GM23338 (cell line): Measurements from ENCODE around the gene ZPLD1.

Source experiments
- CREB1 ChIP-seq: fragments of 250-450 bp; sonication (Bioruptor Pico); IDR thresholded peaks from 2 replicates; pipeline ENCODE4 v1.5.0; 2020; ENCODE audit warnings: low read depth, mild to moderate bottlenecking, moderate library complexity
- EZH2 ChIP-seq: fragments of 200-600 bp; sonication (generic); IDR thresholded peaks from one replicate; pipeline ENCODE4 v1.8.0; 2017; ENCODE audit warnings: antibody characterized with exemption, mild to moderate bottlenecking, low read depth; ENCODE audit not compliant: unreplicated experiment
- EZH2phosphoT487 ChIP-seq: fragments of 200-600 bp; sonication (generic); IDR thresholded peaks from one replicate; pipeline ENCODE4 v1.8.1; 2018; ENCODE audit warnings: antibody characterized with exemption; ENCODE audit not compliant: unreplicated experiment
- JUNB ChIP-seq: IDR thresholded peaks from one replicate; pipeline ENCODE4 v1.6.1; 2016; ENCODE audit warnings: antibody characterized with exemption; ENCODE audit not compliant: unreplicated experiment
- NANOG ChIP-seq: IDR thresholded peaks from 2 replicates; pipeline ENCODE4 v1.6.1; 2016; ENCODE audit warnings: antibody characterized with exemption, borderline replicate concordance
- POLR2AphosphoS5 ChIP-seq: IDR thresholded peaks from 2 replicates; pipeline ENCODE4 v1.6.1; 2016; ENCODE audit warnings: antibody characterized with exemption, low read depth
- STAT1 ChIP-seq: IDR thresholded peaks from one replicate; pipeline ENCODE4 v1.6.1; 2016; ENCODE audit warnings: antibody characterized with exemption; ENCODE audit not compliant: unreplicated experiment
- ZNF114 ChIP-seq: fragments of 250-450 bp; sonication (Bioruptor Pico); IDR thresholded peaks from 2 replicates; pipeline ENCODE4 v1.5.0; 2020; ENCODE audit warnings: mild to moderate bottlenecking, moderate library complexity
- ZNF331 ChIP-seq: fragments of 250-450 bp; sonication (Bioruptor Pico); IDR thresholded peaks from 2 replicates; pipeline ENCODE4 v1.5.0; 2020; ENCODE audit warnings: low read depth, mild to moderate bottlenecking, moderate library complexity
- TF ChIP-seq, protein P1 (sequence below), 2 experiments: fragments of 200-600 bp in 1 of 2; sonication (generic) in 1 of 2; conservative IDR thresholded peaks; 2 replicates each; pipeline versions ENCODE4 v1.5.1 to v1.6.1; 2016 to 2017; ENCODE audit warnings: antibody characterized with exemption in 2 of 2, low read depth in 2 of 2, mild to moderate bottlenecking in 2 of 2, moderate library complexity in 1 of 2
- TF ChIP-seq, protein P2 (sequence below): IDR thresholded peaks from one replicate; pipeline ENCODE4 v1.6.1; 2018; ENCODE audit warnings: antibody characterized with exemption; ENCODE audit not compliant: unreplicated experiment
- TF ChIP-seq, protein P3 (sequence below): IDR thresholded peaks from 2 replicates; pipeline ENCODE4 v1.6.1; 2016; ENCODE audit warnings: antibody characterized with exemption
- TF ChIP-seq, protein P4 (sequence below): fragments of 250-450 bp; sonication (Bioruptor Pico); IDR thresholded peaks from 2 replicates; pipeline ENCODE4 v1.5.0; 2020; ENCODE audit warnings: mild to moderate bottlenecking, moderate library complexity

DNA sequence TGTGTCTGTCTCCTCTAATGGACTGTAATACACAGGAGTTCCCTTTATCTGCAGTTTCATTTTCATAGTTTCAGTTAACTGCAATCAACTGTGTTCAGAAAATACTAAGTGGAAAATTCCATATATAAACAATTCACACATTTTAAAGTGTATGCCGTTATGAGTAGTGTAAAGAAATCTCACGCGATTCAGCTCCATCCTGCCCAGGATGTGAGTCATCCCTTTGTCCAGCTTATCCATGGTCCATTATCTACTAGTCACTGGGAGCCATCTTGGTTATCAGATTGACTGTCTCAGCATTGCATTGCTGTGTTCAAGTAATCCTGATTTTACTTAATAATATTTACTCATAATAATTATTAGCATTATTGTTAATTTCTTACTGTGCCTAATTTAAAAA, 14.5 kb downstream of the ZPLD1 start:
- TF ChIP-seq, protein P1, sequence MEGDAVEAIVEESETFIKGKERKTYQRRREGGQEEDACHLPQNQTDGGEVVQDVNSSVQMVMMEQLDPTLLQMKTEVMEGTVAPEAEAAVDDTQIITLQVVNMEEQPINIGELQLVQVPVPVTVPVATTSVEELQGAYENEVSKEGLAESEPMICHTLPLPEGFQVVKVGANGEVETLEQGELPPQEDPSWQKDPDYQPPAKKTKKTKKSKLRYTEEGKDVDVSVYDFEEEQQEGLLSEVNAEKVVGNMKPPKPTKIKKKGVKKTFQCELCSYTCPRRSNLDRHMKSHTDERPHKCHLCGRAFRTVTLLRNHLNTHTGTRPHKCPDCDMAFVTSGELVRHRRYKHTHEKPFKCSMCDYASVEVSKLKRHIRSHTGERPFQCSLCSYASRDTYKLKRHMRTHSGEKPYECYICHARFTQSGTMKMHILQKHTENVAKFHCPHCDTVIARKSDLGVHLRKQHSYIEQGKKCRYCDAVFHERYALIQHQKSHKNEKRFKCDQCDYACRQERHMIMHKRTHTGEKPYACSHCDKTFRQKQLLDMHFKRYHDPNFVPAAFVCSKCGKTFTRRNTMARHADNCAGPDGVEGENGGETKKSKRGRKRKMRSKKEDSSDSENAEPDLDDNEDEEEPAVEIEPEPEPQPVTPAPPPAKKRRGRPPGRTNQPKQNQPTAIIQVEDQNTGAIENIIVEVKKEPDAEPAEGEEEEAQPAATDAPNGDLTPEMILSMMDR (conservative IDR thresholded peaks at IDR 0.05; ENCODE audit: low read depth in 2 of 2) = no peak
- TF ChIP-seq EZH2 (no peak), POLR2AphosphoS5 (no peak), EZH2phosphoT487 (no peak), ZNF114 (no peak), JUNB (no peak), CREB1 (CRISPR knock-in tag) (no peak), ZNF331 (CRISPR knock-in tag) (no peak), STAT1 (no peak), NANOG (no peak)
- TF ChIP-seq, protein P2, sequence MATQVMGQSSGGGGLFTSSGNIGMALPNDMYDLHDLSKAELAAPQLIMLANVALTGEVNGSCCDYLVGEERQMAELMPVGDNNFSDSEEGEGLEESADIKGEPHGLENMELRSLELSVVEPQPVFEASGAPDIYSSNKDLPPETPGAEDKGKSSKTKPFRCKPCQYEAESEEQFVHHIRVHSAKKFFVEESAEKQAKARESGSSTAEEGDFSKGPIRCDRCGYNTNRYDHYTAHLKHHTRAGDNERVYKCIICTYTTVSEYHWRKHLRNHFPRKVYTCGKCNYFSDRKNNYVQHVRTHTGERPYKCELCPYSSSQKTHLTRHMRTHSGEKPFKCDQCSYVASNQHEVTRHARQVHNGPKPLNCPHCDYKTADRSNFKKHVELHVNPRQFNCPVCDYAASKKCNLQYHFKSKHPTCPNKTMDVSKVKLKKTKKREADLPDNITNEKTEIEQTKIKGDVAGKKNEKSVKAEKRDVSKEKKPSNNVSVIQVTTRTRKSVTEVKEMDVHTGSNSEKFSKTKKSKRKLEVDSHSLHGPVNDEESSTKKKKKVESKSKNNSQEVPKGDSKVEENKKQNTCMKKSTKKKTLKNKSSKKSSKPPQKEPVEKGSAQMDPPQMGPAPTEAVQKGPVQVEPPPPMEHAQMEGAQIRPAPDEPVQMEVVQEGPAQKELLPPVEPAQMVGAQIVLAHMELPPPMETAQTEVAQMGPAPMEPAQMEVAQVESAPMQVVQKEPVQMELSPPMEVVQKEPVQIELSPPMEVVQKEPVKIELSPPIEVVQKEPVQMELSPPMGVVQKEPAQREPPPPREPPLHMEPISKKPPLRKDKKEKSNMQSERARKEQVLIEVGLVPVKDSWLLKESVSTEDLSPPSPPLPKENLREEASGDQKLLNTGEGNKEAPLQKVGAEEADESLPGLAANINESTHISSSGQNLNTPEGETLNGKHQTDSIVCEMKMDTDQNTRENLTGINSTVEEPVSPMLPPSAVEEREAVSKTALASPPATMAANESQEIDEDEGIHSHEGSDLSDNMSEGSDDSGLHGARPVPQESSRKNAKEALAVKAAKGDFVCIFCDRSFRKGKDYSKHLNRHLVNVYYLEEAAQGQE = no peak
- TF ChIP-seq, protein P3, sequence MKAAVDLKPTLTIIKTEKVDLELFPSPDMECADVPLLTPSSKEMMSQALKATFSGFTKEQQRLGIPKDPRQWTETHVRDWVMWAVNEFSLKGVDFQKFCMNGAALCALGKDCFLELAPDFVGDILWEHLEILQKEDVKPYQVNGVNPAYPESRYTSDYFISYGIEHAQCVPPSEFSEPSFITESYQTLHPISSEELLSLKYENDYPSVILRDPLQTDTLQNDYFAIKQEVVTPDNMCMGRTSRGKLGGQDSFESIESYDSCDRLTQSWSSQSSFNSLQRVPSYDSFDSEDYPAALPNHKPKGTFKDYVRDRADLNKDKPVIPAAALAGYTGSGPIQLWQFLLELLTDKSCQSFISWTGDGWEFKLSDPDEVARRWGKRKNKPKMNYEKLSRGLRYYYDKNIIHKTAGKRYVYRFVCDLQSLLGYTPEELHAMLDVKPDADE = no peak
- TF ChIP-seq, protein P4, sequence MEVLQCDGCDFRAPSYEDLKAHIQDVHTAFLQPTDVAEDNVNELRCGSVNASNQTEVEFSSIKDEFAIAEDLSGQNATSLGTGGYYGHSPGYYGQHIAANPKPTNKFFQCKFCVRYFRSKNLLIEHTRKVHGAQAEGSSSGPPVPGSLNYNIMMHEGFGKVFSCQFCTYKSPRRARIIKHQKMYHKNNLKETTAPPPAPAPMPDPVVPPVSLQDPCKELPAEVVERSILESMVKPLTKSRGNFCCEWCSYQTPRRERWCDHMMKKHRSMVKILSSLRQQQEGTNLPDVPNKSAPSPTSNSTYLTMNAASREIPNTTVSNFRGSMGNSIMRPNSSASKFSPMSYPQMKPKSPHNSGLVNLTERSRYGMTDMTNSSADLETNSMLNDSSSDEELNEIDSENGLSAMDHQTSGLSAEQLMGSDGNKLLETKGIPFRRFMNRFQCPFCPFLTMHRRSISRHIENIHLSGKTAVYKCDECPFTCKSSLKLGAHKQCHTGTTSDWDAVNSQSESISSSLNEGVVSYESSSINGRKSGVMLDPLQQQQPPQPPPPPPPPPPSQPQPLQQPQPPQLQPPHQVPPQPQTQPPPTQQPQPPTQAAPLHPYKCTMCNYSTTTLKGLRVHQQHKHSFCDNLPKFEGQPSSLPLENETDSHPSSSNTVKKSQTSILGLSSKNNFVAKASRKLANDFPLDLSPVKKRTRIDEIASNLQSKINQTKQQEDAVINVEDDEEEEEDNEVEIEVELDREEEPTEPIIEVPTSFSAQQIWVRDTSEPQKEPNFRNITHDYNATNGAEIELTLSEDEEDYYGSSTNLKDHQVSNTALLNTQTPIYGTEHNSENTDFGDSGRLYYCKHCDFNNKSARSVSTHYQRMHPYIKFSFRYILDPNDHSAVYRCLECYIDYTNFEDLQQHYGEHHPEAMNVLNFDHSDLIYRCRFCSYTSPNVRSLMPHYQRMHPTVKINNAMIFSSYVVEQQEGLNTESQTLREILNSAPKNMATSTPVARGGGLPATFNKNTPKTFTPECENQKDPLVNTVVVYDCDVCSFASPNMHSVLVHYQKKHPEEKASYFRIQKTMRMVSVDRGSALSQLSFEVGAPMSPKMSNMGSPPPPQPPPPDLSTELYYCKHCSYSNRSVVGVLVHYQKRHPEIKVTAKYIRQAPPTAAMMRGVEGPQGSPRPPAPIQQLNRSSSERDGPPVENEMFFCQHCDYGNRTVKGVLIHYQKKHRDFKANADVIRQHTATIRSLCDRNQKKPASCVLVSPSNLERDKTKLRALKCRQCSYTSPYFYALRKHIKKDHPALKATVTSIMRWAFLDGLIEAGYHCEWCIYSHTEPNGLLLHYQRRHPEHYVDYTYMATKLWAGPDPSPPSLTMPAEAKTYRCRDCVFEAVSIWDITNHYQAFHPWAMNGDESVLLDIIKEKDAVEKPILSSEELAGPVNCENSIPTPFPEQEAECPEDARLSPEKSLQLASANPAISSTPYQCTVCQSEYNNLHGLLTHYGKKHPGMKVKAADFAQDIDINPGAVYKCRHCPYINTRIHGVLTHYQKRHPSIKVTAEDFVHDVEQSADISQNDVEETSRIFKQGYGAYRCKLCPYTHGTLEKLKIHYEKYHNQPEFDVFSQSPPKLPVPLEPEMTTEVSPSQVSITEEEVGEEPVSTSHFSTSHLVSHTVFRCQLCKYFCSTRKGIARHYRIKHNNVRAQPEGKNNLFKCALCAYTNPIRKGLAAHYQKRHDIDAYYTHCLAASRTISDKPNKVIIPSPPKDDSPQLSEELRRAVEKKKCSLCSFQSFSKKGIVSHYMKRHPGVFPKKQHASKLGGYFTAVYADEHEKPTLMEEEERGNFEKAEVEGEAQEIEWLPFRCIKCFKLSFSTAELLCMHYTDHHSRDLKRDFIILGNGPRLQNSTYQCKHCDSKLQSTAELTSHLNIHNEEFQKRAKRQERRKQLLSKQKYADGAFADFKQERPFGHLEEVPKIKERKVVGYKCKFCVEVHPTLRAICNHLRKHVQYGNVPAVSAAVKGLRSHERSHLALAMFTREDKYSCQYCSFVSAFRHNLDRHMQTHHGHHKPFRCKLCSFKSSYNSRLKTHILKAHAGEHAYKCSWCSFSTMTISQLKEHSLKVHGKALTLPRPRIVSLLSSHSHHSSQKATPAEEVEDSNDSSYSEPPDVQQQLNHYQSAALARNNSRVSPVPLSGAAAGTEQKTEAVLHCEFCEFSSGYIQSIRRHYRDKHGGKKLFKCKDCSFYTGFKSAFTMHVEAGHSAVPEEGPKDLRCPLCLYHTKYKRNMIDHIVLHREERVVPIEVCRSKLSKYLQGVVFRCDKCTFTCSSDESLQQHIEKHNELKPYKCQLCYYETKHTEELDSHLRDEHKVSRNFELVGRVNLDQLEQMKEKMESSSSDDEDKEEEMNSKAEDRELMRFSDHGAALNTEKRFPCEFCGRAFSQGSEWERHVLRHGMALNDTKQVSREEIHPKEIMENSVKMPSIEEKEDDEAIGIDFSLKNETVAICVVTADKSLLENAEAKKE (CRISPR knock-in tag) = no peak
